GM18499 (cell line): ENCODE results near the gene IFI16.

Experiments used
- ATAC-seq: cut with Tn5 transposase; IDR thresholded peaks from one replicate; pipeline ENCODE4 v1.9.1; 2021; ENCODE audit warnings: moderate number of reproducible peaks; ENCODE audit not compliant: insufficient read depth, unreplicated experiment

The IFI16 gene

GRCh38 chr1:159009704-159010361 lies at the start of gene IFI16:
TSS of gene IFI16 (plus strand) at chr1:159009907. CDS start at chr1:159014681, 4,774 bp downstream.
- ATAC-seq: peak; percentile 45

DNA sequence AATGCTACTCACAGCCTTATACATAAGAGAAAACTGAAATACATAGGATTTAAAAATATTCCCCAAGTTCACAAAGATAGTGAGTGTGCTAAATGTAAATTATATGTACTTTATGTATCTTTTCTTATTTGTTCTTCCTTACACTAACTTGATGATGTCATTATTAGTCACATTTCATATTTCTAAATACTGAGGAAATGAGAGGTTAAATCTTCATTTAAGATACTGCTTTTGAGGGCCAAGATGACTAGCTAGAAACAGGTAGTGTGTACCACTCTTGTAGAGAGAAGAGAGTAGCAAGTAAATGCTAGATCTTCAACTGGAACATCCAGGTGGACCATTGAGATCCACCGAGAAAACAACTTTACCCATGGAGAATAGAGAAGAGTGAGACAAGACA lies 48.5 kb upstream of the IFI16 start:
- no peak for ATAC-seq

GRCh38 chr1:158962983-158963382 lies 46.7 kb upstream of the IFI16 start:
- no peak for ATAC-seq

- ATAC-seq: no peak
These were observed 40.5 kb upstream of the IFI16 start for GRCh38 chr1:158969166-158969565.

DNA sequence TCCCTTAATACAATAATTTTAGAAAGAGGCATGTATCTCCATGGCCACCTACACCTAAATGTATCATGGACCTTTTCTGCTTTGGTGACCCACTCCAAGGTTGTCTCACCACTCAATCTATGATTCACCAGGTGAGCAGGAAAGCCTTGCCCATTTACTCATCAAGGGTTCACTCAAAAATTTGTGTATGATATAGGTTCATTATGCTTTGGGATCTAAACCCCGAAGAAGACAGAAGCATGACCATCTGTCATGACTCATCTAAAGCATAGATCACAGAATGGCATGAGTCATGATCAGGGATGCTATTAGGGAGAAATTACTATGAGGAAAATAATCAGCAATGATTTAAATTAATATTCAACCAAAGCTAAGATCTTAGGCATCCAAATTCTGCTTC lies 39.9 kb upstream of the IFI16 start:
- no peak for ATAC-seq

GRCh38 chr1:158972841-158973240 lies 36.9 kb upstream of the IFI16 start:
- ATAC-seq: no peak

- no peak for ATAC-seq
These were observed 33.5 kb upstream of the IFI16 start for GRCh38 chr1:158976219-158976618.

DNA sequence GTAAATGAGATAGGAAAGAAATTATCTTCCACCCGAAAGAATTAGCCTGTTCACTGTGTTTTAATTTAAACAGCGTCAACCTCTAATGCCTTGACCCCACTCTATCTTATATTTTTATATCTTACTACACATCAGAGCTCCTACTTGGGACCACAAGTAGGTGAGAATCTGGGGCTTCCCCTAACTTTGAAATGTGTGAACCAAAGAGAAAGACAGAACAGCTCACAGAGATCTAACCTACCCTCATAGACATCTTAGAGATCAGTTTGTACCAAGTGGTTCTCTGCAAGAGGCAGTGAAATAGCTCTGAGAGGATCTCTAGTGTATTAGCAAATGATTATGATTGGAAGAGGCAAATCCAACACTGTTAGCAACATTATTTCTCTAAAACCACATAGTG lies 31.0 kb upstream of the IFI16 start:
- no peak for ATAC-seq

DNA sequence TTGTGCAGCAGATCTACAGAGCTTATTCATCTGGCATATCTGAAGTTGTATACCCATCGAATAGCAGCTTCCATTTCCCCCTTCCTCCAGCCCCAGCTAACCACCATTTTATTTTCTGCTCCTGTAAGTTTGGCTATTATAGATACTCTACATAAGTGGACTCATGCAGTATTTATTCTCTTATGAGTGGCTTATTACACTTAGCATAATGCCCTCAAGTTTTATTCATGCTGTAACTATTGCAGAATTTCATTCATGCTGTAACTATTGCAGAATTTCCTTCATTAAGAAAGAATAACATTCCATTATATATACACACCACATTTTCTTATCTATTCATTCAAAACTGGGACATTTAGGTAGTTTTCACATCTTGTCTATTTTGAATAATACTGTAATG lies 30.5 kb upstream of the IFI16 start:
- no peak for ATAC-seq

DNA sequence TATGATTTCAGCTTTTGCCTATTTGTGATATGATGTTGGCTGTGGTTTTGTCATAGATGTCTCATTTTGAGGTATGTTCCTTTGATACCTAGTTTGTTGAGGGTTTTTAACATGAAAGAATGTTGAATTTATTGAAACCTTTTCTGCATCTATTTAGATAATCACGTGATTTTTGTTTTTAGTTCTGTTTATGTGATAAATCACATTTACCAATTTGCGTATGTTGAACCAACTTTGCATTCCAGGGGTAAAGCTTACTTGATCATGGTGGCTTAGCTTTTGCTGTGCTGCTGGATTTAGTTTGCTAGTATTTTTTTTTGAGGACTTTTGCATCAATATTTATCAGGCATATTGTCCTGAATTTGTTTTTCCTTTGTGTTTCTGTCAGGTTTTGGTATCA lies 26.5 kb upstream of the IFI16 start:
- no peak for ATAC-seq

DNA sequence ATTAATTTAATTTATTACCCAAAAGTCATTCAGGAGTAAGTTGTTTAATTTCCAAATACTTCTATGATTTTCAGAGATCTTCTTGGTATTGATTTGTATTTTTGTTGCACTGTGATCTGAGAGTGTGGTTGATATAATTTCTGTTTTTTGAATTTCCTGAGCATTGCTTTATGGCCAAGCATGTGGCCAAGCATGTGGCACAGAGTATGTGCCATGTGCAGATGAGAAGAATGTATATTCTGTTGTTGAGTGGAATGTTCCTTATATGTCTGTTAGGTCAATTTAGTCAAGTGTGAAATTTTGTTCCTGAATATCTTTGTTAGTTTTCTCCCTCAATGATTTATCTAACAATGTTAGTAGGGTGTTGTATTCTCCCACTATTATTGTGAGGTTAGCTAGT lies 25.3 kb upstream of the IFI16 start:
- no peak for ATAC-seq

GRCh38 chr1:158989424-158989823 lies 20.3 kb upstream of the IFI16 start:
- ATAC-seq: no peak

- ATAC-seq: no peak
These were observed 16.9 kb upstream of the IFI16 start for GRCh38 chr1:158992787-158993312.

DNA sequence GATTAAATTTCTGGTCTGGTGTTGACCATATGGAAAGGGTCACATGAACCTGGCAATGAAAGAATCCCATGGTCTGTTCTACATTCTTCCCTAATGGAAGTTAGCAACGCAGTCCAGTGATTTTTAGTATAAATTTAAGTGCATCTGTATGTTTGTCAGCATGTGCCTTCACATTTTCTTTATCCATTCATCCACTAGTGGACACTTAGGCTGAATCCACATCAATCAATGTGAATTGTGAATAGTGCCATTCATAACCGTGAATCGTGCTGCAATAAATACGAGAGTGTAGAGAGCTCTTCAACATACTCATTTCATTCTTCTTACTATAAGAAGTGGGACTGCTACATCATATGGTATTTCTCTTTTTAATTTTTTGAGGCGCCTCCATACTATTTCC lies 12.7 kb upstream of the IFI16 start:
- no peak for ATAC-seq

GRCh38 chr1:158998037-158998780 lies 11.5 kb upstream of the IFI16 start:
- no peak for ATAC-seq

- ATAC-seq: no peak
These were observed 10.9 kb upstream of the IFI16 start for GRCh38 chr1:158998781-158999161.

- no peak for ATAC-seq
These were observed 10.2 kb upstream of the IFI16 start for GRCh38 chr1:158999316-159000069.

GRCh38 chr1:159000070-159000409 lies 9.7 kb upstream of the IFI16 start:
- ATAC-seq: no peak

DNA sequence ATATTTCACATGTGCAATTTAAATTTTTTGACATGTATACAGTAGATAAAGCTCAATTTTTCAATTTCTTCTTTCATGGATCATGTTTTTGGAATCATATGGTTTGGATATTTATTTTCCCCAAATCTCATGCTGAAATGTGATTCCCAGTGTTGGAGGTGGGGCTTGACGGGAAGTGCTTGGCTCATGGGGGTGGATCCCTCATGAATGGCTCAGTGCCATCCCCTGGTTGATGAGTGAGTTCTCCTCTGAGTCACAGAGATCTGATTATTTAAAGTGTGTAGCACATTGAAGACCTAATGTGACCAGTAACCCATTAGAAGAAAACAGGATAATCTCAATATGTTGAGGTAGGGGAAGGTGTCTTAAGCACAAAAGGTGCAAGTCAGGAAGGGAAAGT lies 9.1 kb upstream of the IFI16 start:
- no peak for ATAC-seq

DNA sequence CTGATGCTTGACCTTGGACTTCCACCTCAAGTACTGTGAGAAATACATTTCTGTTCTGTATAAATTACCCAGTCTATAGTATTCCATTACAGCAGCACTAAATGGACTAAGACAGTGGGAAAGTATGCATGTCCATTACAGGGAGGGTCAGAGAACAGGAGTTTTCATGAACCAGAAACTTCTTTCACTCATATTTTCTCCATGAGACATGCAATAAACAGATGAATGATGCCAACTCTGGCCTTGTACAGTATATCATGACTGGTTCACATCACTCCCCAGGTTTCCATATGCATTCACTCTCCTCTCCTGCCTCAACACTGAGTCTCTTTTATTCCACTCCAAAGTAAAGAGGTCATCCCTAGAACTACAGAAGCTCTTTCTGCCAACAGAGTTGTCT lies 4.5 kb upstream of the IFI16 start:
- no peak for ATAC-seq

- no peak for ATAC-seq
These were observed 4.0 kb upstream of the IFI16 start for GRCh38 chr1:159005676-159006075.
